HepG2 (cell line): Measurements from ENCODE around the gene AZU1. TPM values are rescaled to one million over a fixed set of nuclear protein-coding genes. Genes with fewer than 3 reads are reported as not detected.

Experiments used
- ATF7-NPFF ChIP-seq: sonication (generic); formaldehyde crosslinking; IDR thresholded peaks from 2 replicates; pipeline ENCODE4 v1.8.1; 2023; ENCODE audit warnings: mild to moderate bottlenecking, low read depth, missing genetic modification reagents, moderate library complexity
- GPBP1L1 ChIP-seq: sonication (generic); formaldehyde crosslinking; IDR thresholded peaks from 2 replicates; pipeline ENCODE4 v1.5.0; 2020; ENCODE audit warnings: mild to moderate bottlenecking, missing genetic modification reagents
- HOXA7 ChIP-seq: sonication (generic); formaldehyde crosslinking; IDR thresholded peaks from 2 replicates; pipeline ENCODE4 v1.8.1; 2022; ENCODE audit warnings: mild to moderate bottlenecking, missing genetic modification reagents, moderate library complexity
- KAT8 ChIP-seq: IDR thresholded peaks from 2 replicates; pipeline ENCODE4 v1.6.1; 2016; ENCODE audit warnings: missing genetic modification reagents, missing compliant biosample characterization
- NFRKB ChIP-seq: fragments of 450-650 bp; IDR thresholded peaks from 2 replicates; pipeline ENCODE4 v1.6.1; 2017
- NPAS2 ChIP-seq: sonication (generic); formaldehyde crosslinking; IDR thresholded peaks from 2 replicates; pipeline ENCODE4 v1.8.0; 2022; ENCODE audit warnings: mild to moderate bottlenecking, missing genetic modification reagents, borderline replicate concordance
- RBM39 ChIP-seq: fragments of 200-400 bp; formaldehyde crosslinking; IDR thresholded peaks from one replicate; pipeline ENCODE4 v1.6.1; 2018; ENCODE audit warnings: antibody characterized with exemption, mild to moderate bottlenecking, low read depth, low read length; ENCODE audit not compliant: poor library complexity, severe bottlenecking
- REXO4 ChIP-seq: sonication (generic); formaldehyde crosslinking; IDR thresholded peaks from 2 replicates; pipeline ENCODE4 v1.8.0; 2022; ENCODE audit warnings: missing genetic modification reagents, mild to moderate bottlenecking, borderline replicate concordance
- U2AF2 ChIP-seq: fragments of 200-400 bp; formaldehyde crosslinking; IDR thresholded peaks from 2 replicates; pipeline ENCODE4 v1.6.1; 2017; ENCODE audit warnings: low read depth, mild to moderate bottlenecking, low read length
- ZFP37 ChIP-seq: sonication (generic); formaldehyde crosslinking; IDR thresholded peaks from 2 replicates; pipeline ENCODE4 v1.4.0; 2020; ENCODE audit warnings: missing genetic modification reagents, borderline replicate concordance
- ZMAT3 ChIP-seq: sonication (generic); formaldehyde crosslinking; conservative IDR thresholded peaks from 2 replicates; pipeline ENCODE4 v1.7.0; 2021; ENCODE audit warnings: missing genetic modification reagents
- ZMYM2 ChIP-seq: sonication (generic); formaldehyde crosslinking; IDR thresholded peaks from 2 replicates; pipeline ENCODE4 v1.8.0; 2022; ENCODE audit warnings: mild to moderate bottlenecking, missing genetic modification reagents
- ZMYM3 ChIP-seq: sonication (generic); formaldehyde crosslinking; IDR thresholded peaks from 2 replicates; pipeline ENCODE4 v1.5.1; 2020; ENCODE audit warnings: mild to moderate bottlenecking, missing genetic modification reagents
- ZNF256 ChIP-seq: sonication (generic); formaldehyde crosslinking; conservative IDR thresholded peaks from 2 replicates; pipeline ENCODE4 v1.4.0; 2020; ENCODE audit warnings: missing genetic modification reagents
- ZNF446 ChIP-seq: sonication (generic); formaldehyde crosslinking; IDR thresholded peaks from 2 replicates; pipeline ENCODE4 v1.5.0; 2020; ENCODE audit warnings: mild to moderate bottlenecking, missing genetic modification reagents
- ZNF512 ChIP-seq: sonication (generic); formaldehyde crosslinking; IDR thresholded peaks from 2 replicates; pipeline ENCODE4 v1.4.0; 2020; ENCODE audit warnings: mild to moderate bottlenecking, missing genetic modification reagents
- ZNF530 ChIP-seq: sonication (generic); formaldehyde crosslinking; IDR thresholded peaks from 2 replicates; pipeline ENCODE4 v1.5.0; 2020; ENCODE audit warnings: low read depth, mild to moderate bottlenecking, missing genetic modification reagents
- ZNF672 ChIP-seq: sonication (generic); formaldehyde crosslinking; IDR thresholded peaks from 2 replicates; pipeline ENCODE4 v1.8.1; 2022; ENCODE audit warnings: missing genetic modification reagents
- ZNF850 ChIP-seq: sonication (generic); formaldehyde crosslinking; conservative IDR thresholded peaks from 2 replicates; pipeline ENCODE4 v1.9.0; 2021; ENCODE audit warnings: mild to moderate bottlenecking, missing genetic modification reagents
- ZNF891 ChIP-seq: sonication (generic); formaldehyde crosslinking; IDR thresholded peaks from 2 replicates; pipeline ENCODE4 v1.5.0; 2020; ENCODE audit warnings: mild to moderate bottlenecking, missing genetic modification reagents
- polyA plus RNA-seq, 8 experiments: library from polyadenylated mRNA; depleted of rRNA in 3 of 8; stranded (reverse) in 7 of 8; unstranded in 1 of 8; fragments of >200 nt; fragmentation: Illumina TruSeq in 4 of 8; extraction: Trizol in 4 of 8; gene quantifications; 2 replicates each; pipeline versions ENCODE4 v1.2.1 to v1.2.3, GENCODE V29; 2011 to 2016; ENCODE audit warnings: low read depth in 4 of 8, missing spikeins in 1 of 8, mixed read lengths in 1 of 8; ENCODE audit not compliant: insufficient read depth in 1 of 8
- total RNA-seq, 5 experiments: library from RNA; depleted of rRNA; stranded (reverse); fragments of >200 nt; fragmentation: Illumina TruSeq; extraction: Trizol; gene quantifications; 2 replicates each; pipeline ENCODE4 v1.2.3, GENCODE V29; 2016; ENCODE audit warnings: low read depth in 1 of 5
- TF ChIP-seq, protein P1 (sequence below): sonication (generic); formaldehyde crosslinking; IDR thresholded peaks from 2 replicates; pipeline ENCODE4 v1.5.0; 2020; ENCODE audit warnings: missing genetic modification reagents, mild to moderate bottlenecking, borderline replicate concordance
- TF ChIP-seq, protein P2 (sequence below): sonication (generic); formaldehyde crosslinking; IDR thresholded peaks from 2 replicates; pipeline ENCODE4 v1.4.0; 2020; ENCODE audit warnings: missing genetic modification reagents
- TF ChIP-seq, protein P3 (sequence below): sonication (generic); formaldehyde crosslinking; conservative IDR thresholded peaks from 2 replicates; pipeline ENCODE4 v1.8.0; 2022; ENCODE audit warnings: low read depth, missing genetic modification reagents

Gene AZU1
- total and polyA plus RNA-seq, 2 of the 13 experiments (the other 11 are each of a cell fraction or from before 2014, with no cell fraction given) = not detected

DNA sequence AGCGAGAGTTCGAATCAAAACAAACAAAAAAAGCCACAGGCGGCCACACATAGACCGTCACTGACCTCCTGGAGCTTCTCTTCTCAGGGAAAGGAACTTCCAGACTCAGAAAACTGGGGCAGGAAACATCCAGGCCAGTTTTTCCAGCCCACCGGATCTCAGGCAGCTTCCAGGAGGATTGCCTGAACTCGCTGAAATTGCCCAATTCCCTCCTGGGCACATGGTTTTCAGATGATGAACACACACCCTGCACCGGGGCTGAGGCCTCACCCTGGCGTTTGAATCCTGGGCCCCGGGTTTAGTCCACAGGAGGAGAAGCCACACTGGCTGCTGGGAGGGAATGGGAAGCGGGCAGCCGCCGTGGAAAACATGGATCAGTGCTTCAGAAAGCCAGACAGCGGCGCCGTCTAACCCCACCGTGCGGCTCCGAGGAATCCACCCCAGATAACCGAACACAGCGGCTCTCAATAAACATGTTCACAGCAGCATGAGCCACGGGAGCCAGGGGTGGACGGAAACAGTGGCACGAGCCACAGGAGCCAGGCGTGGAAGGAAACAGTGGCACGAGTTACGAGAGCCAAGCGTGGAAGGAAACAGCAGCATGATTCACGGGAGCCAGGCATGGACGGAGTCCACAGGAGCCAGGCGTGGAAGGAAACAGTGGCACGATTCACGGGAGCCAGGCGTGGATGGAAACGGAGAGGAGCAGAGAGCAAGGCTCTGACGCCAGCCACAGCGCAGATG lies 48.6 kb upstream of the AZU1 start (continued):
- TF ChIP-seq HOXA7 (CRISPR knock-in tag) = no peak
- no peak for TF ChIP-seq U2AF2
- no peak for TF ChIP-seq ZNF512
- peak; percentile 69; the same call in 1 of the 2 replicates for TF ChIP-seq ATF7-NPFF
- TF ChIP-seq NFRKB = no peak
- no peak for TF ChIP-seq GPBP1L1
- no peak for TF ChIP-seq RBM39
- peak; percentile 83; the same call in 1 of the 2 replicates for TF ChIP-seq ZMAT3
- TF ChIP-seq, protein P1, sequence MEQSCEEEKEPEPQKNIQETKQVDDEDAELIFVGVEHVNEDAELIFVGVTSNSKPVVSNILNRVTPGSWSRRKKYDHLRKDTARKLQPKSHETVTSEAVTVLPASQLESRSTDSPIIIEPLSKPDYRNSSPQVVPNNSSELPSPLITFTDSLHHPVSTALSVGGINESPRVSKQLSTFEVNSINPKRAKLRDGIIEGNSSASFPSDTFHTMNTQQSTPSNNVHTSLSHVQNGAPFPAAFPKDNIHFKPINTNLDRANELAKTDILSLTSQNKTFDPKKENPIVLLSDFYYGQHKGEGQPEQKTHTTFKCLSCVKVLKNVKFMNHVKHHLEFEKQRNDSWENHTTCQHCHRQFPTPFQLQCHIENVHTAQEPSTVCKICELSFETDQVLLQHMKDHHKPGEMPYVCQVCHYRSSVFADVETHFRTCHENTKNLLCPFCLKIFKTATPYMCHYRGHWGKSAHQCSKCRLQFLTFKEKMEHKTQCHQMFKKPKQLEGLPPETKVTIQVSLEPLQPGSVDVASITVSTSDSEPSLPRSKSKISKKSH (CRISPR knock-in tag) = 0 out of 2 replicates have a peak, but pooled peaks have one; percentile 64
- TF ChIP-seq, protein P2, sequence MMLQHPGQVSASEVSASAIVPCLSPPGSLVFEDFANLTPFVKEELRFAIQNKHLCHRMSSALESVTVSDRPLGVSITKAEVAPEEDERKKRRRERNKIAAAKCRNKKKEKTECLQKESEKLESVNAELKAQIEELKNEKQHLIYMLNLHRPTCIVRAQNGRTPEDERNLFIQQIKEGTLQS (CRISPR knock-in tag) = peak; percentile 44; the same call in 1 of the 2 replicates
- no peak for TF ChIP-seq ZNF530 (CRISPR knock-in tag)
- TF ChIP-seq NPAS2 (CRISPR knock-in tag) = no peak
- TF ChIP-seq ZNF891 (CRISPR knock-in tag) = peak; percentile 71; the same call in 1 of the 2 replicates
- peak; percentile 95; the same call in 1 of the 2 replicates for TF ChIP-seq ZNF256 (CRISPR knock-in tag)
- no peak for TF ChIP-seq ZNF850 (CRISPR knock-in tag)
- peak; percentile 97 for TF ChIP-seq ZMYM3
- TF ChIP-seq, protein P3, sequence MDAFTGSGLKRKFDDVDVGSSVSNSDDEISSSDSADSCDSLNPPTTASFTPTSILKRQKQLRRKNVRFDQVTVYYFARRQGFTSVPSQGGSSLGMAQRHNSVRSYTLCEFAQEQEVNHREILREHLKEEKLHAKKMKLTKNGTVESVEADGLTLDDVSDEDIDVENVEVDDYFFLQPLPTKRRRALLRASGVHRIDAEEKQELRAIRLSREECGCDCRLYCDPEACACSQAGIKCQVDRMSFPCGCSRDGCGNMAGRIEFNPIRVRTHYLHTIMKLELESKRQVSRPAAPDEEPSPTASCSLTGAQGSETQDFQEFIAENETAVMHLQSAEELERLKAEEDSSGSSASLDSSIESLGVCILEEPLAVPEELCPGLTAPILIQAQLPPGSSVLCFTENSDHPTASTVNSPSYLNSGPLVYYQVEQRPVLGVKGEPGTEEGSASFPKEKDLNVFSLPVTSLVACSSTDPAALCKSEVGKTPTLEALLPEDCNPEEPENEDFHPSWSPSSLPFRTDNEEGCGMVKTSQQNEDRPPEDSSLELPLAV = no peak
- TF ChIP-seq ZFP37 (CRISPR knock-in tag) = peak; percentile 96
- TF ChIP-seq REXO4 (CRISPR knock-in tag) = no peak
- TF ChIP-seq ZNF446 (CRISPR knock-in tag) = no peak
- TF ChIP-seq ZNF672 (CRISPR knock-in tag) = no peak
- TF ChIP-seq KAT8 = peak; percentile 65; the same call in 1 of the 2 replicates
- peak; percentile 63; the same call in 1 of the 2 replicates for TF ChIP-seq ZMYM2 (CRISPR knock-in tag)
